GM11168 (cell line): ENCODE measurements around the gene TRPM7.
"Not testable (repeated sequence)": the region's sequence is repeated elsewhere in the genome, so short reads cannot be mapped to it uniquely, and the experiment has no call there.

Experiments used
- in situ Hi-C: fragments of 300-500 bp; cut with MboI; formaldehyde crosslinking; loops from one replicate; pipeline ENCODE4 v1.12.0; 2022; ENCODE audit warnings: low sequenced_read_pairs; ENCODE audit not compliant: unreplicated experiment

Gene TRPM7

GRCh38 chr15:50675535-50676144 lies 11.0 kb downstream of the TRPM7 start:
- in situ Hi-C loops, result loop anchor here (10.0 kb wide), 1 partner anchor 209 kb away; no protein-coding TSS in a partner anchor

- in situ Hi-C loops, result loop anchor here (10.0 kb wide), 1 partner anchor 215 kb away; no protein-coding TSS in a partner anchor
Observed at GRCh38 chr15:50670115-50670514, 16.5 kb downstream of the TRPM7 start.

DNA sequence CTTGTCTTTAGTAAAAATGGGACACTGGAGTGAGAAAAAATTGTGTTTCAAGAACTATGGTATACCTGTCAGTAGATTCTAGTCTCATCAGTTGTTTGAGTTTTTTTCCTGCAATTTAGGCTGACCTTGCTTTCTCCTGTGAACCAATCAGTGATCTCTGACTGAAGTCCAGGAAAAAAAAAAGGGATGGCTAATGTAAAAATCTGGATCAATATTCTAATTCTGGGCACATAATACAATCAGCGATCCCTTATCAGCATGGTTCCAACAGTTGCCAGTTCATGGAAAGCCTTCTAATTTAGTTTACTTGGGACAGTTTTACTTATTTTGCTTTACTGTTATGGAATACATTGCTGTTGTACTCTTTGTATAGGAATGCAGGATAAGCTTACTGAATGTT lies 17.0 kb downstream of the TRPM7 start:
- in situ Hi-C loops, result loop anchor here (10.0 kb wide), 1 partner anchor 215 kb away; no protein-coding TSS in a partner anchor

- in situ Hi-C loops, result no loop called here
Observed at GRCh38 chr15:50665938-50666337, 20.7 kb downstream of the TRPM7 start.

- in situ Hi-C loops, result no loop called here
Observed at GRCh38 chr15:50655555-50655954, 31.0 kb downstream of the TRPM7 start.

DNA sequence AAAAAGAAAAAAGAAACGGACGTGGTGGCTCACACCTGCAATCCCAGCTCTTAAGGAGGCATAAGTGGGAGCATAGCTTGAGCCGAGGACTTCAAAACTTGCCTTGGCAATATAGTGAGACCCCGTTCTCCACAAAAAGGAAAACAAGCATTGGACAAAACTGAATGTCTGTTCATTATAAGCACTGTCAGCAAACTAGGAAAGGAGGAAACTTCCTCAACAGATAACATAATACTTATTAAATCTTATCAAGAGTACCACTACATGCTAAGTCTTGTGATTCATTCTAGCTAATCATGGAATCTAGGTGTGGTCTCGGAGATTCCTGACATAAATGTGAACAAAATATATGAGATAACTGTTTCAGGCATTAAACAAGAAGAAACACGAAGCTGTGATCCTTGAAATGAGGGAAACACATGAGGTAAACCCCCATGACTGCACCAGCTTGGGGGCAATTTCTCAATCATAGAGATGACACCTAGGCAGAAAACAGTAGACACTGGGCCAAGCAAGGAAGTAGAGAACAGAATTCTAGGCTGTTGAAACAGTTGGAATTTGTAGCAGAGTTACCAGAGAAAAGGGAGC lies 33.3 kb downstream of the TRPM7 start:
- in situ Hi-C loops, result no loop called here

- in situ Hi-C loops, result no loop called here
Observed at GRCh38 chr15:50652671-50653070, 33.9 kb downstream of the TRPM7 start.

DNA sequence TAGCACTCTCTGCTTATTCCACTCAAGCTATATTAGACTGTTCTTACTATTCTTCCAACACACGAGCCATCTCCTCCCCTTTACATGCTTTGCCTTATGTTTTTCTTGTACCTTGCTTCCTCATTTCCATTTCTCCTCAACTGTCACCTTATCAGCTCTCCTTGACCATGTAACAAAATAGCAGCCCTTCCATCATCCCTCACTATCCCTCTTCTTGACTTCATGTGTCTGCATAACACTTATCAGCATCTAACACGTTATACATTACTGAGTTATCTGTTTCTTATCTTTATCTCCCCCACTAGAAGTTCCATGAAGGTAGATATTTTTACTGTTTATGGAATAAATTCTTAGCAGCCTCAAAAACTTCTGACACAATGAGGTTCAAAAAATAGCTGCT lies 45.3 kb downstream of the TRPM7 start:
- in situ Hi-C loops, result no loop called here

DNA sequence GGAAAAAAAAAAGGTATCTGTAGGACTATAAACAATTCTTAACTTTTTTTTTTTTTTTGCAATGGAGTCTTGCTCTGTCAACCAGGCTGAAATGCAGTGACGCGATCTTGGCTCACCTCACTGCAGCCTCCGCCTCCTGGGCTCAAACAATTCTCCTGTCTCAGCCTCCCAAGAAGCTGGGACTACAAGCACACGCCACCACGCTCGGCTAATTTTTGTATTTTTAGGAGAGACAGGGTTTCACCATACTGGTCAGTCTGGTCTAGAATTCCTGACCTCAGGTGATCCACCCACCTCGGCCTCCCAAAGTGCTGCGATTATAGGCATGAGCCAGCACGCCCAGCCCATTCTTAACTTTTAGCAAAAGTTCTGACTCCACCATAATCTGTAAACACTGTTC lies 50.5 kb downstream of the TRPM7 start:
- in situ Hi-C loops, result no loop called here

GRCh38 chr15:50633653-50634052 lies 52.9 kb downstream of the TRPM7 start:
- in situ Hi-C loops, result no loop called here

- in situ Hi-C loops, result no loop called here
Observed at GRCh38 chr15:50628421-50628820, 58.2 kb downstream of the TRPM7 start.

GRCh38 chr15:50627351-50628055 lies 59.1 kb downstream of the TRPM7 start:
- in situ Hi-C loops, result no loop called here

- in situ Hi-C loops, result no loop called here
Observed at GRCh38 chr15:50624616-50625168, 61.9 kb downstream of the TRPM7 start.

GRCh38 chr15:50622361-50622943 lies 64.1 kb downstream of the TRPM7 start:
- in situ Hi-C loops, result not testable (repeated sequence)

- in situ Hi-C loops, result not testable (repeated sequence)
Observed at GRCh38 chr15:50616960-50617359, 69.6 kb downstream of the TRPM7 start.

DNA sequence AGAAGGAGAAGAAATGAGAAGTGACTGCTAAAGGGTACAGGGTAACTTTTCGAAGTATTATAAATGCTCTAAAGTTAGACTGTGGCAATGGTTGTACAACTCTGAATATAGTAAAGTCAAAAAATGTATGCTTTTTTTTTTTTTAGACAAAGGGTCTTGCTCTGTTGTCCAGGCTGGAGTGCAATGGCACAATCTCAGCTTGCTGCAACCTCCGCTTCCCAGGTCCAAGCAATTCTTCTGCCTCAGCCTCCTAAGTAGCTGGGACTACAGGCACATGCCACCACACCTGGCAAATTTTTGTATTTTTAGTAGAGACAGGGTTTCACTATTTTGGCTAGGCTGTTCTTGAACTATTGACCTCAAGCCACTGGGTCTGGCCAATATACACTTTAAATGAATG lies 70.0 kb downstream of the TRPM7 start:
- in situ Hi-C loops, result not testable (repeated sequence)

DNA sequence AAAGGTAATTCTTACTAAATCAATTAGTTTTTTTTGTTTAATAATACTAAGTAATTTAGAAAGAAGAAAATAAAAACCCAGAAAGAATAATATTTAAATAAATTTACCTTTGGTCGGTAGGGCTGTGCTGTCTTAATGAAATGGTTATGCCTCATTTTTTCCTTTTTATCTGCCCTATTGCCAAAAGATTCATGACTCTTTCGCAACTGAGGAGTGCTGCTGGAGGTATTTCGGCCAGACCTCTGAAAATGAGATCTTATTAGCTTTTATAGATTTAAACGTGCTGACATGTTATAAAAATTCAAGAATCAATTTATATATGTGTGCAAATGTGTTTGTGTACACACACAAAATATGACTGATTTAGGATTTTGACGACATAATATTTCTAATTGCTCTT lies 73.0 kb downstream of the TRPM7 start:
- in situ Hi-C loops, result no loop called here

DNA sequence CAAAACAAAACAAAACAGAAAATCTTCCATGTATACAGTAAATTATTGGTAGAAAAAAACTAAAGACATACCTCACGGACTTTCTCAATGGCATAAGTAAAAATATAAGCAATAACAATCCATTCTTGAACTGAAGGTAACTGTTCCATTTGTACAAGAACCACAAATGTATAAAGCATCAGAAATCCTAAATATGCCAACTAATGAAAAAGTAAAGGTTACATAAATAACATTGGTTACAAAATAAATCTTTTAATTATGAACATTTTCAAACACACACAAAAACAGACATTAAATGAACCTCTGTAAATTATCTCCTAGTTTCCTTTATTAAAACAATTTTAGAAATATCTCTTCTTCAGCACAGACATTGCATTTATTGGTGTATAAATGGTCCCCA lies 79.5 kb downstream of the TRPM7 start:
- in situ Hi-C loops, result no loop called here

DNA sequence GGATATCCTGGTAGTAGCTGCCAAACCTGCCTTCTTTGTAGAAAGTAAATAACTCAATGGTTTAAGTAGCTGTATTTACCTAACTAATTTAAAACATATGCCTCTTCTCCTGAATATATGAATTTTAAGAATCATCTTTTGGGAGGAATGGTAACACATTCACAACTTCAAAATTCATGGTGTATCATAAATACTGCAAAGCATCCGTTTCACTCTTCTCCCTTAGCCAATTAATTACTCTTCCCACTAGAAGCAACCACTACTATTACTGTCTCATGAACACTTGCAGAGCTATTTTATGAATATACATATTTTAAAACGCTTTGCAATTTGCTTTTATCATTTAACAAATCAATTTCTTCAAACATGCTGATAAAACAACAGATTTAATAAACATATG lies 81.1 kb downstream of the TRPM7 start:
- in situ Hi-C loops, result no loop called here

DNA sequence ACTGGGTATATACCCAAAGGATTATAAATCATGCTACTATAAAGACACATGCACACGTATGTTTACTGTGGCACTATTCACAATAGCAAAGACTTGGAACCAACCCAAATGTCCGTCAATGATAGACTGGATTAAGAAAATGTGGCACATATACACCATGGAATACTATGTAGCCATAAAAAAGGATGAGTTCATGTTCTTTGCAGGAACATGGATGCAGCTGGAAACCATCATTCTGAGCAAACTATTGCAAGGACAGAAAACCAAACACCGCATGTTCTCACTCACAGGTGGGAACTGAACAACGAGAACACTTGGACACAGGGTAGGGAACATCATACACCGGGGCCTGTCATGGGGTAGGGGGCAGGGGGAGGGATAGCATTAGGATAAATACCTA lies 84.6 kb downstream of the TRPM7 start:
- in situ Hi-C loops, result not testable (repeated sequence)

DNA sequence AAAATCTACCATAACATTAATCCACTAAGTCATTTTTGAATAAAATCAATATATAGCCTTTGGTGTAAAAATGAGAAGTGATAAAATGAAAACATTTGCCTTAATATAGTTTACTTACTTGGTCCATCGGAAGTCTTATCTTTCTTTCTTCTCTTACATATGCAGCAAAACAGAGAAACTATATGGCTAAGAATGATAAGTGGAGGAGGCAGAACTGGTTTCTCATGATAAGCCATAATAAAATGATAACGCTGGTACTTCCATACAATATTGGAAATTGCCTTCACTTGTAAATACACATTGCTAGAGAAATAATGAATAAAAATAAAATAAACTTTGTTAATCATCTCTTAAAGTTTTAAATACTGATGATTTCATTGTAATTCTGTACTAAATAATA lies 92.3 kb downstream of the TRPM7 start:
- in situ Hi-C loops, result no loop called here
